ENCODE results near the gene ZNF202. TPM values are rescaled to one million over a fixed set of nuclear protein-coding genes. Genes with fewer than 3 reads are reported as not detected.

The ZNF202 gene
- polyA plus RNA-seq, 3 donors = 16.5 to 24.2 (median 19.5) TPM

GRCh38 chr11:123684601-123685000, 56.9 kb downstream of the ZNF202 start:
- no peak for DNase-seq

GRCh38 chr11:123683428-123684170, 57.9 kb downstream of the ZNF202 start:
- no peak for DNase-seq

- peak; percentile 24 for DNase-seq
These were observed 58.6 kb downstream of the ZNF202 start for GRCh38 chr11:123682696-123683410.

GRCh38 chr11:123681030-123681429, 60.4 kb downstream of the ZNF202 start:
- DNase-seq = no peak

GRCh38 chr11:123678246-123678645, 63.2 kb downstream of the ZNF202 start:
- no peak for DNase-seq

GRCh38 chr11:123677510-123677909, 64.0 kb downstream of the ZNF202 start:
- DNase-seq = no peak

- no peak for DNase-seq
These were observed 67.2 kb downstream of the ZNF202 start for GRCh38 chr11:123674297-123674696.

Other genes starting within 250 kb of the ZNF202 start
- gene SCN3B, start 87.0 kb downstream of the ZNF202 start, polyA plus RNA-seq (ENCODE audit: insufficient read length in 3 of 3) = 1 to 10 TPM; 1.4 to 2.1 (median 1.6) TPM
- not detected for gene OR6X1, start 12.9 kb upstream of the ZNF202 start, polyA plus RNA-seq (ENCODE audit: insufficient read length in 3 of 3)
- gene OR6M1, start 64.7 kb upstream of the ZNF202 start, polyA plus RNA-seq (ENCODE audit: insufficient read length in 3 of 3) = not detected
- not detected for gene TMEM225, start 144.0 kb upstream of the ZNF202 start, polyA plus RNA-seq (ENCODE audit: insufficient read length in 3 of 3)
- gene OR8D4, start 160.5 kb upstream of the ZNF202 start, polyA plus RNA-seq (ENCODE audit: insufficient read length in 3 of 3) = not detected
- gene OR4D5, start 198.0 kb upstream of the ZNF202 start, polyA plus RNA-seq (ENCODE audit: insufficient read length in 3 of 3) = not detected
- gene OR6T1, start 202.2 kb upstream of the ZNF202 start, polyA plus RNA-seq (ENCODE audit: insufficient read length in 3 of 3) = not detected
- gene OR10S1, start 236.1 kb upstream of the ZNF202 start, polyA plus RNA-seq (ENCODE audit: insufficient read length in 3 of 3) = not detected

Data from renal pelvis (tissue), 4 donors.